Measurements from ENCODE around the gene BTNL8.

BTNL8 gene

GRCh38 chr5:180853848-180854176, 45.1 kb upstream of the BTNL8 start:
- Histone ChIP-seq H3K4me3 (ENCODE audit: low read depth, low read length) (no peak overlapping the region), H3K27ac (no peak overlapping the region), H3K9me3 (ENCODE audit: severe bottlenecking) (no peaks in the 10 kb centered on the region), H3K27me3 (ENCODE audit: insufficient read depth, low read depth, severe bottlenecking) (no peaks in the 10 kb centered on the region), H3K36me3 (peaks cover 17% of the 10 kb centered on the region)
- no peak for DNase-seq
- TF ChIP-seq CTCF (IDR thresholded peaks at IDR 0.05; ENCODE audit: low read depth, low read length): no peak

- H3K4me3 ChIP-seq (ENCODE audit: low read depth, low read length): no peak overlapping the region
- no peak overlapping the region for H3K27ac ChIP-seq
- H3K9me3 ChIP-seq (ENCODE audit: severe bottlenecking): no peaks in the 10 kb centered on the region
- DNase-seq: no peak
- H3K36me3 ChIP-seq: no peaks in the 10 kb centered on the region
- no peaks in the 10 kb centered on the region for H3K27me3 ChIP-seq (ENCODE audit: insufficient read depth, low read depth, severe bottlenecking)
- no peak for TF ChIP-seq CTCF (IDR thresholded peaks at IDR 0.05; ENCODE audit: low read depth, low read length)
Observed at GRCh38 chr5:180858586-180858985, 40.4 kb upstream of the BTNL8 start.

GRCh38 chr5:180860273-180860886, 38.6 kb upstream of the BTNL8 start:
- Histone ChIP-seq H3K9me3 (ENCODE audit: severe bottlenecking) (no peaks in the 10 kb centered on the region), H3K27ac (peak overlapping the region; percentile 89), H3K36me3 (no peaks in the 10 kb centered on the region), H3K27me3 (ENCODE audit: insufficient read depth, low read depth, severe bottlenecking) (no peaks in the 10 kb centered on the region), H3K4me3 (ENCODE audit: low read depth, low read length) (peak overlapping the region; percentile 62)
- DNase-seq: peak; percentile 15
- 0 out of 2 replicates have a peak, but pooled peaks have one; percentile 5 for TF ChIP-seq CTCF (IDR thresholded peaks at IDR 0.05; ENCODE audit: low read depth, low read length)

- Histone ChIP-seq H3K27ac (peak within 1 kb of the TSS; percentile 89), H3K27me3 (ENCODE audit: insufficient read depth, low read depth, severe bottlenecking) (no peaks in the 10 kb centered on the region), H3K36me3 (no peaks in the 10 kb centered on the region), H3K4me3 (ENCODE audit: low read depth, low read length) (peak within 1 kb of the TSS; percentile 62), H3K9me3 (ENCODE audit: severe bottlenecking) (no peaks in the 10 kb centered on the region)
- TF ChIP-seq CTCF (IDR thresholded peaks at IDR 0.05; ENCODE audit: low read depth, low read length): no peak
- DNase-seq: peak; percentile 80
Observed at GRCh38 chr5:180860887-180861822, 37.8 kb upstream of the BTNL8 start, which contains the start of gene ZFP62. ZFP62 (minus strand) TSS chr5:180861276; CDS start chr5:180861219, 57 bp downstream.

GRCh38 chr5:180862645-180863044, 36.3 kb upstream of the BTNL8 start:
- no peak for DNase-seq
- no peak for TF ChIP-seq CTCF (IDR thresholded peaks at IDR 0.05; ENCODE audit: low read depth, low read length)
- Histone ChIP-seq H3K4me3 (ENCODE audit: low read depth, low read length) (no peak overlapping the region), H3K9me3 (ENCODE audit: severe bottlenecking) (no peaks in the 10 kb centered on the region), H3K27me3 (ENCODE audit: insufficient read depth, low read depth, severe bottlenecking) (no peaks in the 10 kb centered on the region), H3K27ac (no peak overlapping the region), H3K36me3 (no peaks in the 10 kb centered on the region)
